Measurements from ENCODE around the gene PRDM5. TPM values are rescaled to one million over a fixed set of nuclear protein-coding genes. Genes with fewer than 3 reads are reported as not detected.

PRDM5 gene
- total and polyA plus RNA-seq, 10 of the 15 experiments (the other 5 are each of a cell fraction or from before 2014, with no cell fraction given), result 0.07 TPM; not detected in 9

- TF ChIP-seq SRF (IDR thresholded peaks at IDR 0.05; ENCODE audit: low read depth in 2 of 2, low read length in 2 of 2) (no peak), ATF2 (IDR thresholded peaks at IDR 0.05; ENCODE audit: low read length) (no peak), HDAC6 (IDR thresholded peaks at IDR 0.05; ENCODE audit: unreplicated experiment) (no peak), SMC3 (IDR thresholded peaks at IDR 0.05; ENCODE audit: borderline replicate concordance, low read length) (no peak), ELK1 (IDR thresholded peaks at IDR 0.05; ENCODE audit: low read depth, low read length) (no peak), RB1 (IDR thresholded peaks at IDR 0.05; ENCODE audit: borderline replicate concordance) (no peak), DPF2 (IDR thresholded peaks at IDR 0.05) (no peak), ZZZ3 (IDR thresholded peaks at IDR 0.05; ENCODE audit: control insufficient read depth, insufficient read length, low read depth) (no peak)
Observed at GRCh38 chr4:120918788-120919187, 3.7 kb downstream of the PRDM5 start (continued).

- intact Hi-C loops (cut with micrococcal nuclease; ENCODE audit: unreplicated experiment) (no loop called here), in situ Hi-C loops (cut with MboI) (no loop called here)
- ChIA-PET CTCF (interaction anchor here (0.6 to 2.0 kb wide), 2 partner anchors 198 to 468 kb away, joined by 3 to 5 read pairs; no protein-coding TSS in a partner anchor), RAD21 (ENCODE audit: unreplicated experiment) (interaction anchor here (0.7 kb wide), 1 partner anchor 1123 kb away, joined by 3 read pairs; no protein-coding TSS in a partner anchor), SMC1A (ENCODE audit: uncharacterized antibody, unreplicated experiment) (interaction anchor here (0.6 kb wide), 1 partner anchor 205 kb away, joined by 3 read pairs; no protein-coding TSS in a partner anchor), POLR2A (no interaction called here)
- no peaks in the 10 kb centered on the region for H3K4me1 ChIP-seq (ENCODE audit: control insufficient read depth, insufficient read depth, low read length)
- H2AFZ ChIP-seq (ENCODE audit: control insufficient read depth, low read depth, low read length), result no peak overlapping the region
- no TSS peak for BruUV-seq (replicated peaks)
- H3K4me3 ChIP-seq, result no peak overlapping the region
- FAIRE-seq (no peak), DNase-seq (ENCODE audit: low read depth, low spot score) (no peak), ATAC-seq (no peak)
- H3K9me3 ChIP-seq (replicated peaks; ENCODE audit: control insufficient read depth, insufficient read depth, low read length), result no peaks in the 10 kb centered on the region
- no peaks in the 10 kb centered on the region for H4K20me1 ChIP-seq (ENCODE audit: control insufficient read depth, insufficient read depth)
- peaks cover 6 to 13% of the 10 kb centered on the region in 2 experiments for H3K27me3 ChIP-seq (replicated peaks in 1 of 2; ENCODE audit: control insufficient read depth in 2 of 2, insufficient read depth in 2 of 2, low read length in 1 of 2)
- H3K36me3 ChIP-seq (ENCODE audit: control insufficient read depth in 2 of 2, insufficient read depth in 2 of 2, low read length in 1 of 2), result no peaks in the 10 kb centered on the region
- H3K79me2 ChIP-seq (ENCODE audit: control insufficient read depth, insufficient read depth, low read length), result no peaks in the 10 kb centered on the region
- no peak overlapping the region for H3K9ac ChIP-seq (ENCODE audit: control insufficient read depth, insufficient read depth, low read length)
- H3K4me2 ChIP-seq (ENCODE audit: control insufficient read depth, insufficient read depth), result no peak overlapping the region
- WGBS (ENCODE audit: insufficient coverage, insufficient replicate concordance, low lambda C conversion rate, missing lambda C conversion rate), result 53% methylated on average over 2 of the region's 2 CpGs
- no peak overlapping the region for H3K27ac ChIP-seq (ENCODE audit: control insufficient read depth, insufficient read depth)
- TF ChIP-seq RELA (IDR thresholded peaks at IDR 0.05; ENCODE audit: borderline replicate concordance, partially characterized antibody) (no peak), LARP7 (IDR thresholded peaks at IDR 0.05) (no peak), ZBED1 (IDR thresholded peaks at IDR 0.05; ENCODE audit: borderline replicate concordance) (no peak), CUX1 (IDR thresholded peaks at IDR 0.05; ENCODE audit: insufficient replicate concordance, low read depth, low read length) (no peak), ELK1 (IDR thresholded peaks at IDR 0.05; ENCODE audit: low read depth, low read length) (no peak), IRF5 (IDR thresholded peaks at IDR 0.05; ENCODE audit: borderline replicate concordance) (no peak)
Observed at GRCh38 chr4:120918092-120918491, 4.4 kb downstream of the PRDM5 start.
